A172 (cell line): ENCODE results near the gene PLAC8L1. TPM values are rescaled to one million over a fixed set of nuclear protein-coding genes. Genes with fewer than 3 reads are reported as not detected.

Experiments
- DNase-seq: peaks from one replicate; pipeline ENCODE4 v3.0.0-alpha.2; 2015; ENCODE audit warnings: low spot score
- total RNA-seq: library from RNA; depleted of rRNA; stranded (reverse); fragments of >200 nt; shearing (Covaris generic); gene quantifications from 2 replicates; pipeline ENCODE4 v1.2.3, GENCODE V29; 2014

The PLAC8L1 gene
- total RNA-seq, 1 experiment from 2014 or later, result not detected

DNA sequence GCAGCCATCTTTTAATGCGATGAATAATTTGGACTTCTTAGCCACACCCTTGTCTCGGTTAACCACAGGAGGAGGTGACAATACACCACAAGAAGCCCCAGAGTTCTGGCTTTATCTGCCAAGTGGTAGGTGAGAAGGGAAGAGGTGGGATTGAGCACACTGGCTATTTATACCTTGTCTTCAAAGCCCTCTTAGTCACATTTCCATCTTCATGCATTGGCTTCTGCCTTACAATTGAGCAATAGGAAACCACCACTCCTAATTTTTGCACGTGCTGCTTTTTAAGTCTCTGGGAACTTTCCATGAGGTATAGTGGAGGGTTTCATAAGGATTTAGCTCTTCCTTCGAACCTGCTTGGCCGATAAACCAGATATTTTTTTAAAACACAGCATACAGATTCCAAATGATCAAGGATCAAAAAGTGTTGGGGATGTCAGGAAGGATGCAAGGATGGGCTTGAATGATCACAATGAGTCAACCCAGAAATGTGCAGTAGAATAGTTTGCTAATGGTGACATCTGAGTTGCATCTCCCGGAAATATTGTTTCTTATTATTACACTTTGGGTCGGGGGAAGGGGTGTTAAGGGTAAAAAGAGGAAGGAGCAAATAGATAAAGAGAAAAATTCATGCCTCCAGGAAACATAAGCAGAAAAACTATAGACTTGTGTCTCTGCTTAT is 25.5 kb downstream of the PLAC8L1 start:
- peak; percentile 81 for DNase-seq

DNA sequence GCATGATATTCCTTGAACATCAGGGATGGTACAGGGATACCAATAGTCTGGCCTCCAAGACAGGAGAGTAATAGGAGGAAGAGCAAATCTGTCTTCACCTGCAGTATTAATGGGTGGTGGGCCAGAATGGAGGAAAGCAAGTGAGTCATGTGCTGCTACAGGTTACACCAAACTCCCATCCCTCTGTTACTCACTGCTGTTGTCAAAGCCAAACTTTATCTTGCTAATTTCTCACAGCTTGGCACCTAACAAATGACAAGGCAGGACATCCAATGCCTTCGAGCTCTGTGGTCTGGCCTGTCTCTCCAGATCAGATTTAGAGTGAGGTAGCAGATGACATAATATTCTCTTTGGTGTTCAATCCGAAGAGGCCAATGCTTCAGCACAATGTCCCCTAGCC is 26.8 kb downstream of the PLAC8L1 start:
- no peak for DNase-seq

DNA sequence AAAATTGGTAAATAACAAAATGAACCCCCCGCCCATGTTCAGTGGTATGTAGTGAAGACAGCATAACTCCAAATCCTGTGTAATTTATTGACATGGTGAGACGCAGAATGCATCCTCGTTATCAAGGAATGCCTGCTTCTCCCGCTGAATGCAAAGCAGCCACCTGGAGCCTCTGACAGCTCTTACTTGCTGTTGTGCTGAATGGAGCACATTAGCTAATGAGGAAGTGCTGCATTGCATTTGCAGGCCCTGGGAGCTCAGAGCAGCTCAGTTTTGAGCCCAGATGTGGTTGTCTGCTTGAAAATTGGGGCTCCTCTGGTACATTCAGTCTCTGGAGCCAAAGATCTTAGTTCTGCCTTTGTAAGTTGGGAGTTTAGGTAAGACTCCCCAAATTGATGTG is 28.9 kb downstream of the PLAC8L1 start:
- DNase-seq, result no peak

DNA sequence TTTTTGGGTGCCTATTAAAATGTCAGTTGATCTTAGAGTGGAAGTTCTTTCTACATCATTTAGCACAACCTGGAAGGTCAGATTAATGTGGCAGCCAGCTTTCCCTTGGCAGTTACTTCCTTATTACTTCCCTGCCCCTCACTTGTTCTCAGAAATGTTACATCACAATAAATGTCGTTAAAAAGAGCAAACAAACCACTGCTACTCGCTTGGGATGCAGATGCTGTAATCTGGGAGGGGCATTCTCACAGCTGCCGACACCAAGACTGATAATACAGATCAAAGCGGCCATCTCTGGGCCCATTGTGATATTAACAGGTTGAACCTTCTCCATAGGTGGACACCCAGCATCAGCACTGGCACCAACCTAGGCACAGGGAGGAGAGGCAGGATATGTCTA is 29.3 kb downstream of the PLAC8L1 start:
- no peak for DNase-seq

DNA sequence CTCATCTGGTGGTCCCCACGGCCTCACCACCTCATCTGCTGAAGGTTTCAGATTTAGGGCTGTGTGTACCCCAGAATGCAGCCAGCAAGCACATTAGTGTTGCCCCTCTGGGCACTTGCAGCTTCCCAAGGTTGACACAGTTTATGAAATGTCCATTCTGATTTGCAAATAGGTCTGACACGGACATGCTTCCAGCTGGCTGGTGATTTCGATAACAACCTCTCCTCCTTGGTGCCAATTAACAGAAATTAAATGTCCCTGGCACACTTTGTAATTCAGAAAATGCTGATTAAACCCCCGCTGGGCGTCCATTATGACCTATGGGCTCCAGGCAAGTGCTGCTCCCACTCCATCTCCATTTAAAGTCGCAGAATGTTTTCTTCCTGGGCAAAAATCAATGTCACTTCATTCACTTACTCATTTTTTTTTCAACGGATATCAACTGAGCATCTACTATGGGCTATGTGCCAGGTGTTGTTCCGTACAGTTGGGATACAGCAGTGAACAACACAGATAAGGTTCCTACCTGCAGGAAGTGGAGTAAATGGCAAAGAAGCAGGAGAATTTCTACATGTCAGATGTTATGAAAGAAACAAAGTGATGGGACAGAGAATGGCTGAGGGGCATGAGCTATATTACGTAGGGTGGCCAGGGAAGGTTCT is 32.0 kb downstream of the PLAC8L1 start:
- DNase-seq, result no peak

DNA sequence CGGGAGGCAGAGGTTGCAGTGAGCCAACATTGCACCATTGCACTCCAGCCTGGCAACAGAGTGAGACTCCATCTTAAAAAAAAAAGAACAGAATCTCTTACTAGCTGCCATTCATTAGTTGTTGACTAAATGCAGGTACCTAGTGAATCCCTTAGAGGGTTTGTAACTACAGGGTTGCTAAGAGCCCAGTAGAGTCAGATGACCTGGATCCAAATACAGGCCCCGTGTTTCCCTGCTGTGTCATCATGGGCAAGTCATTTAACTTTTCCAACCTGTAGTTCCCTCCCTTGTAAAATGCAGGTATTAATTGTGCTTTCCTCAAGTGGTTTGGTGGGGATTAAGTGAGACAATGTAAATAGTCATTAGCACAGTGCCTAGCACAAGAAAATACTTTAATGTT is 32.8 kb downstream of the PLAC8L1 start:
- no peak for DNase-seq

DNA sequence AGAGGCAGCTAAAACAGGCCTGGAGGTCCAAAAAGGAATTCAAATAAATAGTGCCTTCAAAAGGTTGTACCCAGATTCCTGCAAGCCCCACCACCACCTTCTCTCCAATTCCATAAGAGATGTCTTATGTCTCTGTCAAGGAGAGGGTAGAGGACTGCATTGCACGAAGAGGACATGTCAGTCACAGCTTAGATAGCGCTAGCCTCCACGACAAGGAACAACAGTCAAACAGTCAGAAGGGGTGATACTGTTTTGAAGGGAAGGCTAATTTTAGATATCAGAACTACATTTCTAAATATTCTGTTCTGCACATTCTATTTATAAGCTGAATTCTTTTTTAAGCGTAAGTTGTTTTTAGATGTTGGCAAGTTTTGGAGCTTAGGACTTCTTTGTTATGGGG is 34.2 kb downstream of the PLAC8L1 start:
- no peak for DNase-seq

DNA sequence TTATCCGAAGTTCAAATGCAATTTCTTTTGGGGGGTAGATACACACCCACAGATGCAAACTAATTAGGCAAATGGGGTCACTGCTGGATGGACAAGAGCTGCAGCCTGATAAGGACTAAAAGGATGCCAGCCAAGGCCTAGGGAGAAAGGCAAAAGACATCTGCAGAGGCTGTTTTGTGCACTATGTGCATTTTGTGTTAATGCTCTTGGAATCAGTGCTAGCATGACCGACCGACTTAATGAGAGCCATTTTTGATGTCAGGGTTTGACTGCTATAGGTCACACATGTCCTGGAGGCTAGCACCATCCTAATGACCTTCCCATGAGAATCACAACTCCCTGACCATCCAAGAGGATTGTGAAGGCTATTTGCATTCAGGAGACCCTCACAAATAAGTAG is 34.6 kb downstream of the PLAC8L1 start:
- no peak for DNase-seq

DNA sequence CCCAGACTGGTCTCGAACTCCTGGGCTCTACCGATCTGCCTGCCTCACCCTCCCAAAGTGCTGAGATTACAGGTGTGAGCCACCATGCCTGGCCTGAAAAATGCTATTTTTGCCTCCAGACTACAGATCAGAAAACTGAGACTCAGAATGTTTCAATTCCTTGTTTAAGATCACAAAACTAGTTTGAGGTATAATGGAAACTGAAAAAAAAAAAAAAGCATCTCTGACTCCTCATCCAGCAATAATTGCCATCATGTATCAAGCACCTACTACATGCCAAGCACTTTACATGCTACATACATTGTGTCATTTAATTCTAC is 35.6 kb downstream of the PLAC8L1 start:
- DNase-seq, result no peak

DNA sequence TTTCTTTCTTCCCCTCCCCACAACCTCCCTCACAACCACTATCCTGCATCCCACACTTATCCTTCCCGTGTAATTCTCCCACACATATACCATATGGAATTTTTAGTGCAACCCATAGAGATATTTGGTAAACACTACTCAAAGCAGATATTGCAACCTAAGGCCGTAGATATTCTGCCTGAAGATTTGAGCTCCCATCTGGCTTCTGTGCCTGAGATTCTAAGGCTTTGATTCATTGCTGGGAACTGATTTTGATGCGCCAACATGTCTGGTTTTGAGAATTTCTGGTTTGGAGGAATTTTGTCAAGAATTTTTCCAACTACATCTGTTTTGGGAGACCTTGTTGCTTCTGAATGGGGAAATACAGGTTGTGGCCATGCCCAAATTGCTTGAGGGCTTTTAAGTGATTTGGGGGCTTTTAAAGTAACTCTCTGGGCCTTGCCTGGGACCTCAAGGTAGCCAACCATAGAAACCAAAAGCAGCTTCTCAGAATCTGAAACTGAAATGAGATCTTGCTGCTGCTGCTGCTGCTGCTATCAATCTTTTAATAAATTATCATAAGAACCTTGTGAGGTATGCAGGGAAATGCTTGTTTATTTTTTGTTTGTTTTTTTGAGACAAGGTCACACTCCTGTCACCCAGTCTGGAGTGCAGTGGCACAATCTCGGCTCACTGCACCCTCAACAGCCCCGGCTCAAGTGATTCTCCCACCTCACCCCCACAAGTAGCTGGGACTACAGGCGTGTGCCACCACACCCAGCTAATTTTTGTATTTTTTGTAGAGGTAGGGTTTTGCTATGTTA is 36.2 kb downstream of the PLAC8L1 start:
- no peak for DNase-seq

DNA sequence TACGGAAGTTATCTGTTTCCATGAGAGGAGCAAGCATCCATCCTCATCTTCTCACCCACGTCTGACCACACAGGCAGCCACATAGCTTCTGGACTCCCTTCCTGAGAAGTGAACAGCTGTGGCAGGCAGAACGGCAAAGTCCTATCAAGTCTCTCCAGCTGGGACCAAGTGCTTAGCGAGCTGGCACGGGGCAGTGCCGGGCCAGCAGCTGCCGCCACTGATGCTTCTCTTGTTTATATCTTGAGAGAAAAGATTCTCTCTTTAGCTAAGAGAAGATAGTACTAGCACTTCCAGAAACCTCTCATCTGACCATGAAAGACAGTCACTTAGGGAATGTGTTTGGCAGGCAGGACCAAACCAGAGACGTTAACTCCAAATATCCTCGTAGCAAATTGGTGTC is 37.2 kb downstream of the PLAC8L1 start:
- DNase-seq, result no peak

DNA sequence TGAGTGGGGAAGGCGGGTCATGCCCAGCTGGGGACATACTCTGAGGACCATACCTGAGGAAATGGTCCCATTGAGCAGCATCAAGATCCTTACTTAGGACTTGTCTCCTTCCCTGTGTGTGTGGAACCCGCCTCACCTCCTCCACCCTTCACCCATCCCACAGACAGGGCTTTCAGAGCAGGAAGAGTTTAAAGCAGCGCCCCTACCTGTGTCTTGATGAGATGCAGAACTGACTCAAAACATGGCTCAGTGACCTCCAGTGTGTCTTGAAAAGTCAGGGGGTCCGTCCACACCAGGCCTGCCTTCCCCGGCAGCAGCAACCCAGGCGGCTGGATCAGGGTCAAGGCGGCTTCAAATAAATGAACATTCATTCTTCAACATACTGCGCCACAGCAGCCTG is 38.4 kb downstream of the PLAC8L1 start:
- DNase-seq, result no peak

DNA sequence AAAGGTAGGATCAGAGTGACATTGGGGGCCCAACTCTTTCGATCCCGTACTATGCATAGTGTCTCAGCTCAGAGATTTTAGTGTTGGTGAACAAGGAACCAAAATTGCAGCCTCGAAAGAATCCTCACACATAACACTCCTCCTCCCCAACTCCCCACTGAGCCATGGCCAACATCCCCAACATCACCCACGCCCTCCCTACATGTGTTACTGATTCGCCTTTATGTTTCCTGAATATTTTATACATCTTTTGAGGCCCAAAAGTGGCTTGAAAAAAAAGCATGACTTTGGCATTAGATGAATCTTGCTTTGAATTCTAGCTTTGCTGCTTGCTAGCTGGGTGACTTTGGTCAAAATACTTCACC is 45.2 kb downstream of the PLAC8L1 start:
- DNase-seq, result no peak

DNA sequence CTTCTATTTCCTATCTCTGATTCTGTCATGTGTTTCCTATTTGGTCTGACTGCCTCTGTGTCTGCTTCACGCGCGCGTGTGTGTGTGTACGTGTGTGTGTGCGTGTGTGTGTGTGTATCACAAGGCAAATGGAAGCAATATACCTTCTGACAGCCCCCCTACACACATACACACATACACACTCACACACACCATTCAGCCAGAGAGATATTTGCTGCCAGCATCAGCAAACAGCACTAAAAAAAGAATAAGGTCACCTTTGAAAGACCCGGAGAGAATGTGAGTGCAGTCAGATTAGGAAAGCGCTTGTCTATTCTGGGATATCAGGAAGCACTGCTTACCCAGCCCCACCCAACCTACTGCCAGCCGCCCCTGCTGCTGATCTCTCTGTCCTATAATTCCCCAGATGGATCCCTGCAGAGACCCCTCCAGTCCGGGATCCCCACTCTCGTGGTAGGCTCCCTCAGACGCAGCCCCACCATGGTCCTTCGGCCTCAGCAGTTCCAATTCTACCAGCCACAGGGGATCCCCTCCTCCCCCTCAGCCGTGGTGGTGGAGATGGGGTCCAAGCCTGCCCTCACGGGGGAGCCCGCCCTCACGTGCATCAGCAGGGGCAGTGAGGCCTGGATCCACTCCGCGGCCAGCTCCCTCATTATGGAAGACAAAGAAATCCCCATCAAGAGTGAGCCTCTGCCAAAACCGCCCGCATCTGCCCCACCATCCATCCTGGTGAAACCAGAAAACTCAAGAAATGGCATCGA is 45.7 kb downstream of the PLAC8L1 start:
- DNase-seq, result no peak

DNA sequence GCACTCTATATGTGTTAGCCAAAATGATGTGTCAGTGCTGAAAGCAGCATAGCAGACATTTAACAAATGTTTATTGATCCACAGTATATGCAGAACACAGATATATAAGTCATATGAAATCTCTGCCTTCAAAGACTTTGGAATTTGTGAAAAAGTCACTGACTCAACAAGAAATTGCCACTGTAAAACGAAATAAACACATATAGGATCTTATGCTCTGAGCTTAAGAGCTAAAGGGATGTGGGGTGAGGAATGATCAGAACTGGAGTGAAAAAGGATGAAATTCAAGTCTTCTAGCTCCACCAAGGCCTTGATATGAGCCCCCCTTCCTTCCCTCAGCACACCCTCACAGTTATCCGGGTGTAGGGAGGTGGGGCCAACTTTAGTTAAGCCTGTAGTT is 49.9 kb downstream of the PLAC8L1 start:
- DNase-seq, result no peak

DNA sequence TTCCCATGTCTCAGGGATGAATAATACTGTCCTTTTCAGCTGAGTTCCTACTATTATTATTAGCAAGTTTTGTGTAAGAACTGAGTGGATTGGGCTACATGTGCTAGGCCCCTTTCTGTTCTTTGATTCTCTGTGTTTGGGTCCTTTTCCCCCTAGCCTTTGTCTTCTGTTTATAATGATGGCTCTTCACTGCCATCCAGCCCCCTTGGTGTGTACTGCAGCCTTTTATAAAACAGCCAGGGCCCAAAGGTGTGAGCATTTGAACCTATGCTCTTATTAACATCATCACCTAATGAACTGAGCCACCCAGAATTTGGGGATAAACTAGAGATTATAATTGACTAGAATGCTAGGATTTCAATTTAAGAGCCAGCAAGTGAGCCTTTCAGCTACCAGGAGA is 52.6 kb downstream of the PLAC8L1 start:
- no peak for DNase-seq

DNA sequence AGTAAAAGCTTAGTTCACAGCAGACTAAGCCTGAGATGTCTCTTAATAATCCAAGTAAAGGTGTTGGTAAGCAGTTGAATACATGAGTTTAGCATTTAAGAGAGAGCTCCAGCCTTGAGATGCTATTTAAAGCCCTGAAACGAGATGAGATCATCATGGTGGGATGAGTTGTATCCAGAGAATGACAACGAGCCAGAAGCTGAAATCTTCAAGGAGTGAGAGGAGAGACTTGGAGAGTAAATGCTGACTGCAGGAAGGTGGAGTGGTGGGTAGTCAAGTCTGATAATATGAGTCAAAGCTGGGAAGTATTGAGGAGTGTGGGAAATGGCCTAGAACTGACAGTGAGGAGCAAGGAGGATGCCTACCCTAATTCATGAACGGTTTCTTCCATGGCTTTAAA is 53.7 kb downstream of the PLAC8L1 start:
- DNase-seq, result peak; percentile 28

DNA sequence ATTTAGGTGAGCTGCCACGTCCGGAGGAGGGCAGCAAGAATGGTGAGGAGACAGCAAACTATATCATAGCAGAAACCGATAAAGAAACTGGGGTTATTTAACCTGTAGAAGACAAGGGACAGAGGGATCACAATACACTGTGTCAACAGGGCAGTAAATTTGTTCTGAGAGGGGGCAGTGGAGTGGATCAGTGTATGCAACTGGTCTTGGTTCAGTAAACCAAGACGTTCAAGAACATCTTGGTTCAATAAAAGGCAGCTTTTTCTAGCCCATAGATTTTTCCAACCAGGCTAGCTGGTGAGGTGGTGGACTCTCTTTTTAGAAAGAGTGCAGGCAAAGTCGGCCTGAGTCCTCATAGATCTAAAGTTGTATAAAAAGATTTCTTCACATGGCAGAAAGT is 55.3 kb downstream of the PLAC8L1 start:
- DNase-seq, result no peak

DNA sequence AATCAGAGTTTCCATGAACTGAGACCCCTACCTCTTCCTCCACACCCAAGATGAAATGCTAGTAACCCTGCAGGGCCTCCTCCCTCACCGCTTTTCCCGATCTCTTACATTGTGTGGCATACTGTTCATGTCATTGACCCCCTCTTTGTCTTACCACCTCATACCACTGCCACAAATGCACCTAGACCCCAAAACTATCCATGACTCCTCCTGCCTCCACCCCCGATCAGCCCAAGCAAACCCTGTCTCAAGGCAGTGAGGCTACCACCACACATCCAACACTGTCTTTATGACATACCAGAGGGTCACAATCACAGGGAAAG is 55.7 kb downstream of the PLAC8L1 start:
- DNase-seq, result no peak

DNA sequence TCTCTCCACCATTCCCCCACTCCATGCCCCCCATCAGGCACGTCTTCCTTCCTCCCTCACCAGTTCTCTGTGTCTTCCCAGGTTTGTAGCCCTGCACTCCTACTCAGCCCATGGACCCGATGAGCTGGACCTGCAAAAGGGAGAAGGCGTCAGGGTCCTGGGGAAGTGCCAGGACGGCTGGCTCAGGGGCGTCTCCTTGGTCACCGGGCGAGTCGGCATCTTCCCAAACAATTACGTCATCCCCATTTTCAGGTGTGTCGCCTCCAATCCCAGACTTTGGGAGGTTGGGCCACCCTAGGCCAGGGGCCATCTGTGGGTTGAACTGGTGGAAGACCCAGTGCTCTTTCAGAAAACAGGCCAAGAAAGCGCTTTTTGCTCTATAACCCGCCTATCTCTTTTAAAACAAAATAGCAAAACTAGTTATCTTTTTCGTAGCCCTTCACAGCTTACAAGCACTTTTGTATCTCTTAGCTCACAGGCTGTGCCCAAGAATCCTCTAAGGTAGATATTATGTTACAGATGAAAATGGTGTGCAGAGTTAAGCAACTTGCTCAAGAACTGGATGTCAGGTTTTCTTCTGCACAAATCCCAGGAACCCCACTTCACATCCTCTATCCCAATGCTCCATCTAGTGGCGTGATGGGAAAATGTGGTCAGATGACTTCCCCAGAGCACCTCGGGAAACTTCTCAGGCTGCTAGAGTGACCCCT is 56.2 kb downstream of the PLAC8L1 start:
- DNase-seq, result peak; percentile 80

DNA sequence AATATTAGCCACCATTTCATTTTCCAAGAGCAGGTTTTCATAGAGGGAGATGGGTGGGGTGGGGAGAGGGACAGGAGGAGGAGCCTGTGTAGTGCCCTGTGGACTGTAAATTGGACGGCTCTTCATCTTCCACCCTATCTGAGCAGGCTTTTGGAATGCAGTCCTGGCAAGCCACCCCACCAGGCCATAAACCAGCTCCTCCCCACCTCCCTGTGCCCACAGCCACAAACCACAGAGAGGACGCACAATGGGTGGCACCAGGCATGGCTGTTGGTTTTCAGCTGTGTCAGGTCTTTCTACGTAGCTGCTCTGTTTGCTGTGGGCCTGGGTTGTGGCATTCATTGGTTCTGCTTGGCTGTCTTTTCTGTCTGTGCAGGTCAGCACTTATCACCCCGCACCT is 58.0 kb downstream of the PLAC8L1 start:
- peak; percentile 85 for DNase-seq

DNA sequence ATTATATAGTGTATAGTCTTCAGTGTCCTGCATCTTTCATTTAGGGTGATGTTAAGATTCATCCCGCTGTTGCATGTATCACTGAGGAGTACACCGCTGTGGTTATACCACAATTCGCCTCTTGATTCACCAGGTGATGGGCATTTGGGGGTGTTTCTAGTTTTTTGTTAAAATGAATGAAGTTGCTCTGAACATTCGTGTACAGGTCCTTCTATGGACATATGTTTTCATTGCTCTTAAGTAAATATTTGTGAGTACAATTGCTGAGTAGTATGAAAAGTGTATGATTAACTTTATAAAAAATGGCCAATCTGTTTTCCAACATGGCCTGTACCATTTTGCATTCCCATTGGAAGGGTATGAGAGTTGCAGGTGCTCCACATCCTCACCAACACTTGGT is 61.7 kb downstream of the PLAC8L1 start:
- DNase-seq, result no peak
